HG02870 (cell line): ENCODE data around the gene TRAK2.
"Not testable (repeated sequence)": the region's sequence is repeated elsewhere in the genome, so short reads cannot be mapped to it uniquely, and the experiment has no call there.

Source experiments
- ATAC-seq: cut with Tn5 transposase; IDR thresholded peaks from one replicate; pipeline ENCODE4 v1.9.1; 2021; ENCODE audit warnings: mild to moderate bottlenecking, moderate library complexity; ENCODE audit not compliant: unreplicated experiment

TRAK2 gene

GRCh38 chr2:201419057-201419635 lies 32.1 kb downstream of the TRAK2 start:
- ATAC-seq = no peak

- no peak for ATAC-seq
These were observed 36.1 kb downstream of the TRAK2 start for GRCh38 chr2:201415149-201415548.

- ATAC-seq = peak; percentile 66
These were observed 36.9 kb downstream of the TRAK2 start for GRCh38 chr2:201414099-201415023.

GRCh38 chr2:201413552-201413951 lies 37.7 kb downstream of the TRAK2 start:
- no peak for ATAC-seq

- no peak for ATAC-seq
These were observed 38.1 kb downstream of the TRAK2 start for GRCh38 chr2:201413143-201413542.

- ATAC-seq = no peak
These were observed 39.8 kb downstream of the TRAK2 start for GRCh38 chr2:201411421-201411820.

GRCh38 chr2:201408931-201409330 lies 42.3 kb downstream of the TRAK2 start:
- ATAC-seq = no peak

GRCh38 chr2:201407265-201407664 lies 44.0 kb downstream of the TRAK2 start:
- ATAC-seq = no peak

- no peak for ATAC-seq
These were observed 45.1 kb downstream of the TRAK2 start for GRCh38 chr2:201406077-201406662.

- ATAC-seq = no peak
These were observed 46.5 kb downstream of the TRAK2 start for GRCh38 chr2:201404699-201405280.

- ATAC-seq = no peak
These were observed 47.4 kb downstream of the TRAK2 start for GRCh38 chr2:201403880-201404279.

GRCh38 chr2:201402651-201403562 lies 48.4 kb downstream of the TRAK2 start:
- no peak for ATAC-seq

- no peak for ATAC-seq
These were observed 49.4 kb downstream of the TRAK2 start for GRCh38 chr2:201401815-201402214.

- ATAC-seq = no peak
These were observed 54.7 kb downstream of the TRAK2 start for GRCh38 chr2:201396595-201396994.

- ATAC-seq = no peak
These were observed 68.1 kb downstream of the TRAK2 start for GRCh38 chr2:201383136-201383535.

GRCh38 chr2:201378496-201379397 lies 72.5 kb downstream of the TRAK2 start:
- ATAC-seq = no peak

- no peak for ATAC-seq
These were observed 74.0 kb downstream of the TRAK2 start for GRCh38 chr2:201377218-201377617.

GRCh38 chr2:201369775-201370174 lies 81.5 kb downstream of the TRAK2 start:
- no peak for ATAC-seq

- ATAC-seq = not testable (repeated sequence)
These were observed 81.9 kb downstream of the TRAK2 start for GRCh38 chr2:201369318-201369717.
